Effector memory CD4-positive, alpha-beta T cell (primary cell): ENCODE measurements around the gene TMEM151A.
A peak's percentile ranks its signal among the peaks of the same experiment; 100 is the strongest.

ENCODE experiments used
- DNase-seq, 3 donors: peaks; one replicate each; pipeline ENCODE4 v3.0.0-alpha.2; 2020
- H3K27ac ChIP-seq: 2 replicates; pipeline ENCODE4 v1.7.0; 2013; ENCODE audit warnings: mild to moderate bottlenecking, low read length, moderate library complexity; ENCODE audit not compliant: insufficient read depth, poor library complexity, severe bottlenecking
- H3K27me3 ChIP-seq: replicated peaks from 2 replicates; pipeline ENCODE4 v1.7.0; 2013; ENCODE audit warnings: mild to moderate bottlenecking, low read length; ENCODE audit not compliant: insufficient read depth, control insufficient read depth, poor library complexity, severe bottlenecking
- H3K36me3 ChIP-seq: 2 replicates; pipeline ENCODE4 v1.7.0; 2013; ENCODE audit warnings: mild to moderate bottlenecking, low read length, moderate library complexity; ENCODE audit not compliant: control insufficient read depth, insufficient read depth
- H3K4me1 ChIP-seq: 2 replicates; pipeline ENCODE4 v1.7.0; 2013; ENCODE audit warnings: low read length, mild to moderate bottlenecking; ENCODE audit not compliant: control insufficient read depth, insufficient read depth, poor library complexity, severe bottlenecking
- H3K4me3 ChIP-seq: 2 replicates; pipeline ENCODE4 v1.7.0; 2013; ENCODE audit warnings: low read length, low read depth, mild to moderate bottlenecking; ENCODE audit not compliant: insufficient read depth, poor library complexity, severe bottlenecking
- H3K9me3 ChIP-seq: 2 replicates; pipeline ENCODE4 v1.7.0; 2013; ENCODE audit warnings: mild to moderate bottlenecking, low read length, moderate library complexity; ENCODE audit not compliant: control insufficient read depth

The TMEM151A gene

GRCh38 chr11:66289548-66290329 is 2.0 kb upstream of the TMEM151A start:
- peaks cover 10% of the 10 kb centered on the region for H3K27me3 ChIP-seq
- DNase-seq: peak in 1 of 3 donors; percentile 56
- H3K9me3 ChIP-seq: no peaks in the 10 kb centered on the region
- H3K27ac ChIP-seq: peak overlapping the region; percentile 81
- H3K36me3 ChIP-seq: no peaks in the 10 kb centered on the region
- peak overlapping the region; percentile 72 for H3K4me3 ChIP-seq
- H3K4me1 ChIP-seq: peaks cover 25% of the 10 kb centered on the region

GRCh38 chr11:66290330-66290621 is 1.4 kb upstream of the TMEM151A start:
- Histone ChIP-seq H3K36me3 (no peaks in the 10 kb centered on the region), H3K4me1 (peaks cover 25% of the 10 kb centered on the region), H3K9me3 (no peaks in the 10 kb centered on the region), H3K27me3 (peaks cover 10% of the 10 kb centered on the region), H3K27ac (no peak overlapping the region), H3K4me3 (no peak overlapping the region)
- no peak for DNase-seq

- DNase-seq: no peak
- H3K4me1 ChIP-seq: peaks cover 25% of the 10 kb centered on the region
- no peaks in the 10 kb centered on the region for H3K9me3 ChIP-seq
- H3K36me3 ChIP-seq: no peaks in the 10 kb centered on the region
- H3K27ac ChIP-seq: no peak overlapping the region
- no peak overlapping the region for H3K4me3 ChIP-seq
- H3K27me3 ChIP-seq: peaks cover 10% of the 10 kb centered on the region
Measured at GRCh38 chr11:66291303-66291705, 390 bp upstream of the TMEM151A start.

- Histone ChIP-seq H3K4me1 (peaks cover 25% of the 10 kb centered on the region), H3K27me3 (peaks cover 10% of the 10 kb centered on the region), H3K4me3 (no peak overlapping the region), H3K27ac (no peak overlapping the region), H3K36me3 (no peaks in the 10 kb centered on the region), H3K9me3 (no peaks in the 10 kb centered on the region)
- no peak for DNase-seq
Measured at GRCh38 chr11:66292543-66293332, 1.0 kb downstream of the TMEM151A start.

- Histone ChIP-seq H3K27me3 (peaks cover 10% of the 10 kb centered on the region), H3K4me1 (peaks cover 18% of the 10 kb centered on the region), H3K4me3 (no peak overlapping the region), H3K36me3 (no peaks in the 10 kb centered on the region), H3K27ac (no peak overlapping the region), H3K9me3 (no peaks in the 10 kb centered on the region)
- DNase-seq: no peak
Measured at GRCh38 chr11:66293352-66293751, 1.7 kb downstream of the TMEM151A start.

- H3K9me3 ChIP-seq: no peaks in the 10 kb centered on the region
Measured at GRCh38 chr11:66293777-66294625, 2.3 kb downstream of the TMEM151A start.

GRCh38 chr11:66294626-66295620 is 3.2 kb downstream of the TMEM151A start:
- H3K27ac ChIP-seq: no peak overlapping the region
- DNase-seq: no peak
- H3K36me3 ChIP-seq: no peaks in the 10 kb centered on the region
- peaks cover 10% of the 10 kb centered on the region for H3K4me1 ChIP-seq
- no peaks in the 10 kb centered on the region for H3K9me3 ChIP-seq
- H3K4me3 ChIP-seq: no peak overlapping the region
- peaks cover 10% of the 10 kb centered on the region for H3K27me3 ChIP-seq

More at GRCh38 chr11:66293777-66294625, 2.3 kb downstream of the TMEM151A start:
- H3K27ac ChIP-seq: no peak overlapping the region
- no peaks in the 10 kb centered on the region for H3K36me3 ChIP-seq
- H3K4me3 ChIP-seq: no peak overlapping the region
- H3K4me1 ChIP-seq: peaks cover 17% of the 10 kb centered on the region
- no peak for DNase-seq
- peaks cover 10% of the 10 kb centered on the region for H3K27me3 ChIP-seq

GRCh38 chr11:66297610-66298009 is 5.9 kb downstream of the TMEM151A start:
- no peak for DNase-seq
- Histone ChIP-seq H3K27me3 (peaks cover under 1% of the 10 kb centered on the region), H3K4me1 (no peaks in the 10 kb centered on the region), H3K36me3 (no peaks in the 10 kb centered on the region), H3K9me3 (no peaks in the 10 kb centered on the region), H3K4me3 (no peak overlapping the region), H3K27ac (no peak overlapping the region)

GRCh38 chr11:66299186-66299585 is 7.5 kb downstream of the TMEM151A start:
- H3K9me3 ChIP-seq: no peaks in the 10 kb centered on the region
- H3K36me3 ChIP-seq: no peaks in the 10 kb centered on the region
- H3K27me3 ChIP-seq: no peaks in the 10 kb centered on the region
- no peaks in the 10 kb centered on the region for H3K4me1 ChIP-seq
- no peak overlapping the region for H3K27ac ChIP-seq
- DNase-seq: no peak
- H3K4me3 ChIP-seq: no peak overlapping the region
